ENCODE data around the gene AQP9.
A peak's percentile ranks its signal among the peaks of the same experiment; 100 is the strongest.
"Not testable (repeated sequence)": the region's sequence is repeated elsewhere in the genome, so short reads cannot be mapped to it uniquely, and the experiment has no call there.

AQP9 gene

GRCh38 chr15:58182460-58183163, 44.4 kb downstream of the AQP9 start:
- DNase-seq, result peak; percentile 74

DNA sequence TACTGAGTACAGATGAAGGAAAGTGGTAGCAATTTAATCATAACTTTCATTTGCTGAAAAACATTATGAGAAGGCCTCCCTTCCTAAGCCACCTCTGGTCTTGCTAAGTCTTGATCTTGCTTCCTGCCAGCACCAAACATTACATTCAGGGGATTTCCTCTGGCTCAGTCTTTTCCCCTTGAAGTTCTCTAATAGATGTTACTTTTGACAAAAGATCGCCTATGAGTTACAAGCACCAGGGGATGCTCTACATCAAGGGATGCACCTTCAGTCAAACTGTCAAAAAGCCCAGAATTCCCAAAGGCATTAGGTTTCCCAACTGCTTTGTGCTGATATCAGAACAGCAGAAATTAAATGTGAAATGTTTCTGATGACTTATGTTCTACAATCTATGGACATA, 47.3 kb downstream of the AQP9 start:
- DNase-seq, result no peak

- DNase-seq, result no peak
Observed at GRCh38 chr15:58189148-58189811, 51.1 kb downstream of the AQP9 start.

GRCh38 chr15:58190419-58190818, 52.2 kb downstream of the AQP9 start:
- DNase-seq, result no peak

DNA sequence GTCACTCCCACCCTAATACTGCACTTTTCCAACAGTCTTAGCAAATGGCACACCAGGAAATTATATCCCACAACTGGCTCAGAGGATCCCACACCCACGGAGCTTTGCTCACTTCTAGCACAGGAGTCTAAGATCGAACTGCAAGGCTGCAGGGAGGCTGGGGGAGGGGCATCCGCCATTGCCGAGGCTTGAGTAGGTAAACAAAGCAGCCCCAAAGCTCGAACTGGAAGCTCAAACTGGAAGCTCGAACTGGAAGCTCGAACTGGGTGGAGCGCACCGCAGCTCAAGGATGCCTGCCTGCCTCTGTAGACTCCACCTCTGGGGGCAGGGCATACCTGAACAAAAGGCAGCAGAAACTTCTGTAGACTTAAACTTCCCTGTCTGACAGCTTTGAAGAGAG, 55.5 kb downstream of the AQP9 start:
- DNase-seq, result not testable (repeated sequence)

- no peak for DNase-seq
Observed at GRCh38 chr15:58200739-58201138, 62.6 kb downstream of the AQP9 start.

DNA sequence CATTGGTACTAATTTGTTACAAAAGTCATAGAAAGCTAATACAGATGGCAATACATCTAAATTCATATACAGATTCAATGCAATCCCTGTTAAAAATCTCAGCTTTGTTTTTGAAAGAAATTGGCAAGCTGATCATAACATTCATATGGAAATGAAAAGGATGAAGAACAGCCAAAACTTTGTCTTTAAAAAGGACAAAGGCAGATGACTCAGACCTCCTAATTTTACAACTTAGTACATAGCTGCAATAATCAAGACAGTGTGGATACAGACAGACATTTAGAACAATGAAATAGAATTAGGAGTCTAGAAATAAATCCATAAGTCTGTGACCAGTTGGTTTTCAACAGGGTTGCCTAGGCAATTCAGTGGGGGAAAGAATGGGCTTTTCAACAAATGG, 63.3 kb downstream of the AQP9 start:
- no peak for DNase-seq

GRCh38 chr15:58203537-58203936, 65.4 kb downstream of the AQP9 start:
- peak; percentile 48 for DNase-seq

GRCh38 chr15:58206151-58206550, 68.0 kb downstream of the AQP9 start:
- no peak for DNase-seq

GRCh38 chr15:58208217-58208616, 70.0 kb downstream of the AQP9 start:
- DNase-seq, result not testable (repeated sequence)

DNA sequence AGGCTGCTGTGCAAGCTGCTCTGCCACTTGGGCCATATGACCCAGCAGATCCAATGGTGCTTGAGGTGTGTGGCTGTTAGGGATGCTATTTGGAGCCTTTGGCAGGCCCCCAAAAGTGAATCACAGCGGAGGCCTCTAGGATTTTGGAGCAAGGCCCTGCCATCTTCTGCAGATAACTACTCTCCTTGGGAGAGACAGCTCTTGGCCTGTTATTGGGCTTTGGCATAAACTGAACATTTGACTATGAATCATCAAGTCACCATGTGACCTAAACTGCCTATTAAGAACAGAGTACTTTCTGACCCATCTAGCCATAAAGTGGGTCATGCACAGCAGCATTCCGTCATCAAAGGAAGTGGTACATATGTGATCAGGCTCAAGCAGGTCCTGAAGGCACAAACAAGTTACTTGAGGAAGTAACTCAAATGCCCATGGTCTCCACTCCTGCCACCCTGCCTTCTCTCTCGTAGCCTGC, 70.9 kb downstream of the AQP9 start:
- DNase-seq, result not testable (repeated sequence)

GRCh38 chr15:58210031-58210430, 71.8 kb downstream of the AQP9 start:
- DNase-seq, result not testable (repeated sequence)

- peak; percentile 70 for DNase-seq
Observed at GRCh38 chr15:58212909-58213526, 74.8 kb downstream of the AQP9 start.

DNA sequence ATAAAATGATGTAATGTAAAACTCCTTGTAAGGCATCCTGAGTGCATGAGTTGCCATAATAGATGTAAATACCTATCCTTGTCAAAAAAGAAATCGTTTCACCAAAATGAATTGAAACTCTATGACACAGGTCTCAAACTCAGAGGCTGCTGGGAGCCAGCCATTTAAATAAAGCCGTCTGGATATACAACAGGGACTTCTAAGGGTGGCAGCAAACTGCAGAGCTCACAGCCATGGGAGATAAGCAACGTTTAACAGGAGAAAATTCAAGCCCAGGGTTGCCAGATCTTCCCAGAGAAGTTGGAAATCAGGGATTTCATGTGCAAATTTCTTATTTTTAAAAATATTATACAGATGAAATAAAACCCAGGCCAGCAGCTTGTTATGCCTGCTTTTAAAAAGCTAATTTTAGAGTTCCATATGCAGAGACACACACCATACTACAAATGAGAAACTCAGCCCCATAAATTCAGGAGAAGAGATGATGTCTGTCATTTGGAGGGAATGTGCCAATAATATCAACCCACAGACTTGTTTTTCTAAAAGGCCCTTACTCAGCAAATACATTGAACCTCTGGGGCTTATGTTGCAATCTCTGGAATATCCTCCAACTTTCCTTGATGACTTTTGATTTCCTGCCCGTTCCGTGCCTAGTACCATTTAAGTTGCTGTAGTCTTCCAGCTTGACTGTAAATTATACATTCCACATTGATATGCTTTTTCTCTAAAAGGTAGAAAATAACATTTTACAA, 75.6 kb downstream of the AQP9 start:
- DNase-seq, result no peak

GRCh38 chr15:58214591-58215340, 76.6 kb downstream of the AQP9 start:
- no peak for DNase-seq

- no peak for DNase-seq
Observed at GRCh38 chr15:58217460-58217859, 79.3 kb downstream of the AQP9 start.

GRCh38 chr15:58221591-58222241, 83.5 kb downstream of the AQP9 start:
- peak; percentile 41 for DNase-seq

DNA sequence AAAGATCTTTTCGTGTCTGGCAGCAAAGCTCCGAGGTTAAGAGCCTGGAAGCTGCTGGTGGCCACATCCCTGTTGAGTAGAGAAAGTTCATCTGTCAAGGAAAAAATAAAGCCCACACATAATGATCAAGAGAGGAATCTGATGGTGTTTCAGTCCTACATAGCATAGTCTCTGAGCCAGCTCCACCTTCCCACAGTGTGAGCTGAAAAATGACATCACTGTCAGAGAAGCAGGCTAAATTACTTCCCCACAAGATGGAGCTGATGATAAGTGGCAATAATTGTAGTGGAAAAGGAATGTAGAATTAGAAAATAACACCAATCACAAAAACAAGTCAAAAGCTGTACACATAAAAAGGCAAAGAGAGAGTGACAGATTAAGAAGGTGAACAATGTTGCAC, 84.5 kb downstream of the AQP9 start:
- DNase-seq, result peak; percentile 13

DNA sequence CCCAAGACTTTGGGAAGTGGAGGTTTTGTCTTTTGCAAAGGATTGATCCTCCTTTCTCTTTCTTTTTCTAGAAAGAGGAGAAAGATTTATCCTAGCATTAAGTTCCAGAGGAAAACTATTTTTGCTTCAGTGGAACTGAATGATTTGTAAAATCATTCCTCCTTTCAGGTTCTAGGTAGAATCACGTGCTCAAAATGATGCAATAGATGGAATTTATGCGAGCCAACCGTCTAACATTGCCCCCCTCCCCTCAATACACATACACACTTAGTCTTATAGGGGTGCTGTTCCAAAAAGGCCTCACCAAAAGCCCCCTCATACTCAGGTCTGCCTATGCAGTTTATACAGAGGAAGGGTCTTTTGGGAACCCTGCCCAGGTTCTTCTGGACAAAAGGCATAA, 85.3 kb downstream of the AQP9 start:
- no peak for DNase-seq

- no peak for DNase-seq
Observed at GRCh38 chr15:58224068-58224467, 85.9 kb downstream of the AQP9 start.

- peak; percentile 87 for DNase-seq
Observed at GRCh38 chr15:58227706-58228543, 89.7 kb downstream of the AQP9 start.
